ENCODE measurements around the gene CASP12.

Gene CASP12

GRCh38 chr11:104891135-104891534 lies 7.1 kb downstream of the CASP12 start:
- DNase-seq: no peak

GRCh38 chr11:104883342-104883741 lies 14.9 kb downstream of the CASP12 start:
- DNase-seq: no peak

- DNase-seq: no peak
Measured at GRCh38 chr11:104881117-104881794, 17.0 kb downstream of the CASP12 start.

GRCh38 chr11:104879514-104880190 lies 18.6 kb downstream of the CASP12 start:
- DNase-seq: no peak

GRCh38 chr11:104876861-104877431 lies 21.3 kb downstream of the CASP12 start:
- no peak for DNase-seq

- no peak for DNase-seq
Measured at GRCh38 chr11:104876324-104876723, 21.9 kb downstream of the CASP12 start.

- no peak for DNase-seq
Measured at GRCh38 chr11:104873252-104873651, 25.0 kb downstream of the CASP12 start.

GRCh38 chr11:104872393-104872792 lies 25.9 kb downstream of the CASP12 start:
- no peak for DNase-seq

GRCh38 chr11:104870910-104871309 lies 27.4 kb downstream of the CASP12 start:
- no peak for DNase-seq

GRCh38 chr11:104866815-104867214 lies 31.4 kb downstream of the CASP12 start:
- DNase-seq: no peak

- no peak for DNase-seq
Measured at GRCh38 chr11:104858882-104859775, 39.1 kb downstream of the CASP12 start.

- DNase-seq: no peak
Measured at GRCh38 chr11:104856607-104857006, 41.7 kb downstream of the CASP12 start.

GRCh38 chr11:104855965-104856364 lies 42.3 kb downstream of the CASP12 start:
- no peak for DNase-seq

GRCh38 chr11:104853276-104853675 lies 45.0 kb downstream of the CASP12 start:
- DNase-seq: no peak

GRCh38 chr11:104852811-104853210 lies 45.4 kb downstream of the CASP12 start:
- DNase-seq: no peak

- DNase-seq: no peak
Measured at GRCh38 chr11:104846216-104846615, 52.0 kb downstream of the CASP12 start.

GRCh38 chr11:104844451-104844850 lies 53.8 kb downstream of the CASP12 start:
- no peak for DNase-seq

GRCh38 chr11:104843150-104843836 lies 55.0 kb downstream of the CASP12 start:
- no peak for DNase-seq

GRCh38 chr11:104841973-104842525 lies 56.2 kb downstream of the CASP12 start:
- no peak for DNase-seq

- no peak for DNase-seq
Measured at GRCh38 chr11:104841185-104841584, 57.1 kb downstream of the CASP12 start.

GRCh38 chr11:104837969-104838639 lies 60.2 kb downstream of the CASP12 start:
- DNase-seq: no peak

- DNase-seq: peak in 1 of 2 donors; percentile 28
Measured at GRCh38 chr11:104836691-104837090, 61.6 kb downstream of the CASP12 start.
